SU-DHL-6 (cell line): ENCODE data around the gene EIF3B.

Experiments
- EZH2phosphoT487 ChIP-seq: fragments of 200-600 bp; sonication (generic), shearing (Covaris generic); conservative IDR thresholded peaks from 2 replicates; pipeline ENCODE4 v1.6.1; 2018; ENCODE audit warnings: mild to moderate bottlenecking, antibody characterized with exemption, low read length, moderate library complexity, mixed read lengths
- TF ChIP-seq, protein P1 (sequence below): fragments of 200-600 bp; sonication (generic); IDR thresholded peaks from one replicate; pipeline ENCODE4 v1.5.1; 2017; ENCODE audit warnings: antibody characterized with exemption, mild to moderate bottlenecking, low read length, moderate library complexity; ENCODE audit not compliant: insufficient read depth, poor library complexity, severe bottlenecking

DNA sequence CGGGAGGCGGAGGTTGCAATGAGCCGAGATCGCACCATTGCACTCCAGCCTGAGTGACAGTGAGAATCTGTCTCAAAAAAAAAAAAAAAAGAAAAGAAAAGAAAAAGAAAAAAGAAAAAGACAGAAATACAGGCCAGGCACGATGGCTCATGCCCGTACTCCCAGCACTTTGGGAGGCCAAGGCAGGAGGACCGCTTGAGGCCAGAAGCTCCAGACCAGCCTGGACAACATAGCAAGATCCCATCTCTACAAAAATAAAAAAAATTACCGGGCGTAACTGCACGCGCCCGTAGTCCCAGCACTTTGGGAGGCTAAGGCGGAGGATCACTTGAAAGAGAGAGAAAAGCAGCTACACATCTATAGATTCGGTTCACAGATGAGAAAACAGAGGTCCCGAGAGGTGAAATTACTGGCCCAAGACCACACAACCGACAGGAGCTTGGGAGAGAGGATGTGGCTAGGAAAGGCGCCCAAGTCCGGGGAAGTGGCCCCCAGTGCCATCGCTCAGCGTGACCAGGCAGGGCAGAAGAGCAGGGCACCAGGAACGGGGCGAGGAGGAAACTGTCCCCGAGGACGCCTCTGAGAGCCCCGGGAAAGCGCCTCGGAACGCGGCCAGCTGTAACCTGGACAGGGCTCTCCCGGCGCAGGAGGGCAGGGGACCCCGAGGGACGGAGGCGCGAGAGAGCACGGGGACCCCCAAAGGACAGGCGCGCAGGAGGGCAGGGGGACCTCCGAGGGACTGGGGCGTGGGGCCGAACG, 41.0 kb upstream of the EIF3B start:
- TF ChIP-seq, protein P1, sequence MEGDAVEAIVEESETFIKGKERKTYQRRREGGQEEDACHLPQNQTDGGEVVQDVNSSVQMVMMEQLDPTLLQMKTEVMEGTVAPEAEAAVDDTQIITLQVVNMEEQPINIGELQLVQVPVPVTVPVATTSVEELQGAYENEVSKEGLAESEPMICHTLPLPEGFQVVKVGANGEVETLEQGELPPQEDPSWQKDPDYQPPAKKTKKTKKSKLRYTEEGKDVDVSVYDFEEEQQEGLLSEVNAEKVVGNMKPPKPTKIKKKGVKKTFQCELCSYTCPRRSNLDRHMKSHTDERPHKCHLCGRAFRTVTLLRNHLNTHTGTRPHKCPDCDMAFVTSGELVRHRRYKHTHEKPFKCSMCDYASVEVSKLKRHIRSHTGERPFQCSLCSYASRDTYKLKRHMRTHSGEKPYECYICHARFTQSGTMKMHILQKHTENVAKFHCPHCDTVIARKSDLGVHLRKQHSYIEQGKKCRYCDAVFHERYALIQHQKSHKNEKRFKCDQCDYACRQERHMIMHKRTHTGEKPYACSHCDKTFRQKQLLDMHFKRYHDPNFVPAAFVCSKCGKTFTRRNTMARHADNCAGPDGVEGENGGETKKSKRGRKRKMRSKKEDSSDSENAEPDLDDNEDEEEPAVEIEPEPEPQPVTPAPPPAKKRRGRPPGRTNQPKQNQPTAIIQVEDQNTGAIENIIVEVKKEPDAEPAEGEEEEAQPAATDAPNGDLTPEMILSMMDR: no peak
- no peak for TF ChIP-seq EZH2phosphoT487
